GM12878 (cell line): ENCODE results near the gene LRRC75B. TPM values are rescaled to one million over a fixed set of nuclear protein-coding genes. Genes with fewer than 3 reads are reported as not detected.
"Not testable (repeated sequence)": the region's sequence is repeated elsewhere in the genome, so short reads cannot be mapped to it uniquely, and the experiment has no call there.

Experiments
- ATAC-seq: fragments of 200-7000 bp; cut with Tn5 transposase; 3 replicates; pipeline ENCODE4 v1.9.1; 2020; ENCODE audit warnings: mild to moderate bottlenecking, moderate library complexity
- BruUV-seq: library from RNA; stranded (reverse); fragments of 400-500 nt; replicated peaks from 2 replicates; lab custom pipeline; 2021; lab: Mats Ljungman, UMichigan
- CTCF ChIA-PET: fragments of 300-600 bp; sonication (Branson Sonifier 250); formaldehyde crosslinking; extraction: SDS; loops from one replicate; lab custom pipeline; 2021; ENCODE audit warnings: inconsistent platforms; lab: Yijun Ruan, JAX
- POLR2A ChIA-PET: fragments of 350-600 bp; formaldehyde crosslinking; extraction: SDS; loops from one replicate; lab custom pipeline; 2021; ENCODE audit warnings: inconsistent platforms; lab: Charles Lee
- RAD21 ChIA-PET: fragments of 300-600 bp; sonication (Branson Sonifier 250); formaldehyde crosslinking; loops from one replicate; lab custom pipeline; 2023; ENCODE audit warnings: antibody characterized with exemption; ENCODE audit not compliant: unreplicated experiment; lab: Charles Lee
- SMC1A ChIA-PET: fragments of 300-600 bp; sonication (Branson Sonifier 250); formaldehyde crosslinking; loops from one replicate; lab custom pipeline; 2023; ENCODE audit not compliant: unreplicated experiment, uncharacterized antibody; lab: Charles Lee
- DNase-seq: peaks from one replicate; pipeline ENCODE4 v3.0.0-alpha.2; 2011; ENCODE audit warnings: low read depth, low spot score
- FAIRE-seq: peaks from 3 replicates; lab custom pipeline; 2011; peaks lifted over from hg19 to GRCh38; lab: Jason Lieb, UNC
- H2AFZ ChIP-seq: 2 replicates; pipeline ENCODE4 v1.6.0; 2011; ENCODE audit warnings: low read depth, low read length, control low read depth; ENCODE audit not compliant: control insufficient read depth
- H3K27ac ChIP-seq: 2 replicates; pipeline ENCODE4 v1.5.1; 2011; ENCODE audit warnings: control low read depth; ENCODE audit not compliant: control insufficient read depth, insufficient read depth
- H3K27me3 ChIP-seq, 2 experiments: replicated peaks in 1 of 2; 2 replicates each; pipeline versions ENCODE4 v1.6.0 to v1.6.1; 2011; ENCODE audit warnings: low read length in 1 of 2; ENCODE audit not compliant: control insufficient read depth in 2 of 2, insufficient read depth in 2 of 2
- H3K36me3 ChIP-seq, 2 experiments: 2 replicates each; pipeline ENCODE4 v1.5.1; 2011; ENCODE audit warnings: low read length in 1 of 2; ENCODE audit not compliant: control insufficient read depth in 2 of 2, insufficient read depth in 2 of 2
- H3K4me1 ChIP-seq: 2 replicates; pipeline ENCODE4 v1.6.1; 2011; ENCODE audit warnings: mild to moderate bottlenecking, low read length, moderate library complexity, mixed read lengths; ENCODE audit not compliant: control insufficient read depth, insufficient read depth
- H3K4me2 ChIP-seq: 2 replicates; pipeline ENCODE4 v1.6.0; 2011; ENCODE audit warnings: control low read depth; ENCODE audit not compliant: control insufficient read depth, insufficient read depth
- H3K4me3 ChIP-seq: fragments of 200-600 bp; sonication (generic); 2 replicates; pipeline ENCODE4 v1.5.1; 2016
- H3K79me2 ChIP-seq: 2 replicates; pipeline ENCODE4 v1.6.0; 2011; ENCODE audit warnings: low read length; ENCODE audit not compliant: control insufficient read depth, insufficient read depth
- H3K9ac ChIP-seq: 2 replicates; pipeline ENCODE4 v1.8.0; 2011; ENCODE audit warnings: low read length, control low read depth, mixed read lengths; ENCODE audit not compliant: control insufficient read depth, insufficient read depth
- H3K9me3 ChIP-seq: replicated peaks from 3 replicates; pipeline ENCODE4 v1.5.1; 2011; ENCODE audit warnings: mild to moderate bottlenecking, low read length; ENCODE audit not compliant: control insufficient read depth, insufficient read depth
- H4K20me1 ChIP-seq: 2 replicates; pipeline ENCODE4 v1.6.0; 2011; ENCODE audit not compliant: control insufficient read depth, insufficient read depth
- BCL3 ChIP-seq: IDR thresholded peaks from 2 replicates; pipeline ENCODE4 v1.6.1; 2011; ENCODE audit warnings: borderline replicate concordance, low read depth, mild to moderate bottlenecking, moderate library complexity, low read length; ENCODE audit not compliant: insufficient read depth, poor library complexity, severe bottlenecking
- BHLHE40 ChIP-seq, 2 experiments: fragments of 450-650 bp in 1 of 2; IDR thresholded peaks; 2 replicates each; pipeline ENCODE4 v1.6.1; 2011 to 2017; ENCODE audit warnings: low read depth in 2 of 2, borderline replicate concordance in 1 of 2, improper control_type of control experiment in 1 of 2, low read length in 1 of 2, mild to moderate bottlenecking in 1 of 2
- NBN ChIP-seq: fragments of 450-650 bp; IDR thresholded peaks from 2 replicates; pipeline ENCODE4 v1.6.1; 2016
- WGBS: methylation state at CpG from one replicate; pipeline ENCODE4 v1.1.6; 2016; ENCODE audit warnings: low lambda C conversion rate; ENCODE audit not compliant: insufficient replicate concordance, insufficient coverage; ENCODE audit errors: missing lambda C conversion rate; 5-methylcytosine and 5-hydroxymethylcytosine counted together
- in situ Hi-C: fragments of 300-500 bp; cut with MboI; formaldehyde crosslinking; loops from 9 replicates; pipeline ENCODE4 v1.14.3; 2018; ENCODE audit warnings: mixed read lengths
- intact Hi-C: fragments of 100-400 bp; cut with micrococcal nuclease; formaldehyde crosslinking; loops from one replicate; pipeline ENCODE4 v1.14.2; 2022; ENCODE audit not compliant: unreplicated experiment
- polyA plus RNA-seq, 11 experiments: library from polyadenylated mRNA; depleted of rRNA in 4 of 11; unstranded in 6 of 11; stranded (reverse) in 5 of 11; fragments of >200 nt; fragmentation: Nextera tagmentation in 4 of 11; fragmentation: Illumina TruSeq in 1 of 11; extraction: Ambion mirVana in 4 of 11; extraction: Trizol in 1 of 11; gene quantifications; 1 replicate in 1 of 11; 2 replicates in 10 of 11; pipeline versions ENCODE4 v1.2.1 to v1.2.3, GENCODE V29; 2011 to 2016; ENCODE audit warnings: inconsistent platforms in 2 of 11, missing spikeins in 2 of 11, low read depth in 1 of 11
- total RNA-seq, 4 experiments: library from RNA; depleted of rRNA in 3 of 4; stranded (reverse); fragments of >200 nt in 3 of 4; fragmentation: Illumina TruSeq in 1 of 4; extraction: Trizol in 1 of 4; gene quantifications; 2 replicates each; pipeline versions ENCODE4 v1.2.1 to v1.2.3, GENCODE V29; 2013 to 2021

LRRC75B gene
- total and polyA plus RNA-seq, 10 of the 15 experiments (the other 5 are each of a cell fraction or from before 2014, with no cell fraction given), result 0.09 to 0.98 (median 0.11) TPM; not detected in 3

GRCh38 chr22:24633231-24634023 lies 40.6 kb upstream of the LRRC75B start:
- TF ChIP-seq BHLHE40 (IDR thresholded peaks at IDR 0.05; ENCODE audit: borderline replicate concordance in 1 of 2, low read depth in 2 of 2, low read length in 1 of 2), result peak in 1 of 2 experiments; percentile 65; a peak in 2 of 4 replicates
- TF ChIP-seq BCL3, result peak; percentile 83
- peak; percentile 60; the same call in 1 of the 2 replicates for TF ChIP-seq NBN
- FAIRE-seq, in situ Hi-C loops, H3K9ac ChIP-seq, H2AFZ ChIP-seq, CTCF ChIA-PET, H3K4me3 ChIP-seq, H3K9me3 ChIP-seq, RAD21 ChIA-PET, H4K20me1 ChIP-seq, SMC1A ChIA-PET, H3K79me2 ChIP-seq, H3K27ac ChIP-seq, ATAC-seq, DNase-seq, POLR2A ChIA-PET, H3K4me2 ChIP-seq, H3K36me3 ChIP-seq, H3K4me1 ChIP-seq, H3K27me3 ChIP-seq, BruUV-seq: not testable (repeated sequence)
- 63% methylated on average over 16 of the region's 16 CpGs for WGBS
- intact Hi-C loops, result loop anchor here (10.0 kb wide), 1 partner anchor 121 kb away; no protein-coding TSS in a partner anchor

DNA sequence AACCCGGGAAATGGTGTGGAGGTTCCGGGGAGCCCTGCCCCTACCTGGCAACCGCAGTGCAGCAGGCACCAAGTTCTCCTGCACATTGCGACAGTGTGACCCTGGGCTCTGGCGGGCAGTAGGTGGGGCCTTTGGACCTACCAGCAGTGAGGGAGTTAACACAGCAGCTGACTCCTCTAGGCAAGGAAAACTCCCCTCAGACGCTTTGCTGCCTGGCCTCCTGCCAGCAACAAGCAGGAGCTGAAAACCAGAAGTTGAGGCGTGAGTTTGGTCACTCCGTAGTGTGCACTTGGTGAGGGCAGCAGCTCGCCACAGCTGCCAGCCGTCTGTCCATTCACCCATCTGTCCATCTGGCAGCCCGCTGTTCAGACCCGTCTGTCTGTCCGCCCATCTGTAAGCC lies 39.8 kb upstream of the LRRC75B start:
- intact Hi-C loops, result loop anchor here (10.0 kb wide), 1 partner anchor 122 kb away; no protein-coding TSS in a partner anchor
- H3K27ac ChIP-seq, H3K36me3 ChIP-seq, H3K27me3 ChIP-seq, H2AFZ ChIP-seq, H3K9me3 ChIP-seq, FAIRE-seq, POLR2A ChIA-PET, H3K9ac ChIP-seq, BruUV-seq, H3K4me3 ChIP-seq, RAD21 ChIA-PET, in situ Hi-C loops, H4K20me1 ChIP-seq, ATAC-seq, DNase-seq, H3K79me2 ChIP-seq, CTCF ChIA-PET, H3K4me2 ChIP-seq, H3K4me1 ChIP-seq, SMC1A ChIA-PET: not testable (repeated sequence)
- WGBS, result 43% methylated on average over 8 of the region's 13 CpGs

DNA sequence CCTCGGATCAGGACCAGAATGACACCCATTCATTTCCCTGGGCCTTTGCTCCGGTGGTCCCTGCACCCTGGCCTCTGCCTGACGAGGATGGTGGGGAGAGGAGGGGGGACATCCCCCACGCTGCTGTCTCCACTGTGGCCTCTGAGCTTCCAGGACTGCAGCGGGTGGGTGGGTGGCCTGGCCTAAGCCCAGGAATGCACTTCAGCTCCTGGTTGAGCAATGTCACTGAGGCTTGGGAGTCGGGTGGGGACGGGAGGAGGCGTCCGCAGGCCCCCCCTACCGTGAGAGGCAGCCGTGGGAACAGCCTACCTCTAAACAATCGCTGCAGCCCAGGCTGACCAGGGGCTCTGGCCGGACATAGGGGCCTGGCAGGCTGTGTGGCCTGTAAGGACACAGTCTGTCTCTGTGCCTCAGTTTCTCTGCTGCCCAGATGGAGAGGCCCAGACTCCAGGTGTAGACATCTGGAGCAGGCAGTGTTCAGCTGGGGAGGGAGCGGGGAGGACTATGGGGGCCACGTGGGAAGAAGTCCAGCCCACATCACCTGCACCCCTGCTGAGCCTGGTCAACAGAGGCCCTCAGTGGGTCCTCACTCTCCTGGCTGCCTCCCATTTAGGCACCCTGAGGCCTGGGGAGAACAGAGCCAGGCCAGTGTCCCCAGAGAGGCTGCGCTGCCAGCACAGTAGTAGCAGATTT lies 38.7 kb upstream of the LRRC75B start:
- H3K9me3 ChIP-seq, H3K36me3 ChIP-seq, H3K4me1 ChIP-seq, H3K79me2 ChIP-seq, RAD21 ChIA-PET, H2AFZ ChIP-seq, H3K9ac ChIP-seq, H3K27me3 ChIP-seq, H3K27ac ChIP-seq, POLR2A ChIA-PET, DNase-seq, FAIRE-seq, H3K4me2 ChIP-seq, ATAC-seq, H4K20me1 ChIP-seq, in situ Hi-C loops, H3K4me3 ChIP-seq, CTCF ChIA-PET, SMC1A ChIA-PET, BruUV-seq: not testable (repeated sequence)
- intact Hi-C loops, result loop anchor here (10.0 kb wide), 1 partner anchor 123 kb away; no protein-coding TSS in a partner anchor
- 59% methylated on average over 15 of the region's 16 CpGs for WGBS
